GM12872 (cell line): ENCODE measurements around the gene S100B.

Source experiments
- TF ChIP-seq, protein P1 (sequence below): IDR thresholded peaks from 3 replicates; pipeline ENCODE4 v1.5.1; 2011; ENCODE audit warnings: low read depth, mild to moderate bottlenecking, low read length, moderate library complexity; ENCODE audit not compliant: insufficient read depth

The S100B gene

DNA sequence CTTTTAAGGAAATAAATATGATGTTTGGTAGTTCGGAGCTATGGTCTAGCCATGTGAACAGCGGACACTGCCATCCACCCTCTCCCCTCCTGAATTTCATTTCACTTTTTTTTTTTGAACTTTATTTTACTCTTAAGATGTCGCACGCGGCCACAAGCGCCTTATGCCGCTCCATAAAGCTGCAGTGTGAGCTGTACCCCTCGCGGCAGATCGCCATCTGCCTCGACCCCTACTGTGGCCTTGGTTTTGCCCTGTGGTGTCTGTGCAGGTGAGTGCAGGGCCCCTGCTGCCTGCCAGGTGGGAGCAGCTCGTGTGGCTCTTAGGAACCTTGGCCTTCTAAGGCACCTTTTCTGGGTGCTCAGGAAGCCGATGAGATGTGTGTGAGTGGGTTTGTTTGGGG is 48.1 kb downstream of the S100B start:
- TF ChIP-seq, protein P1, sequence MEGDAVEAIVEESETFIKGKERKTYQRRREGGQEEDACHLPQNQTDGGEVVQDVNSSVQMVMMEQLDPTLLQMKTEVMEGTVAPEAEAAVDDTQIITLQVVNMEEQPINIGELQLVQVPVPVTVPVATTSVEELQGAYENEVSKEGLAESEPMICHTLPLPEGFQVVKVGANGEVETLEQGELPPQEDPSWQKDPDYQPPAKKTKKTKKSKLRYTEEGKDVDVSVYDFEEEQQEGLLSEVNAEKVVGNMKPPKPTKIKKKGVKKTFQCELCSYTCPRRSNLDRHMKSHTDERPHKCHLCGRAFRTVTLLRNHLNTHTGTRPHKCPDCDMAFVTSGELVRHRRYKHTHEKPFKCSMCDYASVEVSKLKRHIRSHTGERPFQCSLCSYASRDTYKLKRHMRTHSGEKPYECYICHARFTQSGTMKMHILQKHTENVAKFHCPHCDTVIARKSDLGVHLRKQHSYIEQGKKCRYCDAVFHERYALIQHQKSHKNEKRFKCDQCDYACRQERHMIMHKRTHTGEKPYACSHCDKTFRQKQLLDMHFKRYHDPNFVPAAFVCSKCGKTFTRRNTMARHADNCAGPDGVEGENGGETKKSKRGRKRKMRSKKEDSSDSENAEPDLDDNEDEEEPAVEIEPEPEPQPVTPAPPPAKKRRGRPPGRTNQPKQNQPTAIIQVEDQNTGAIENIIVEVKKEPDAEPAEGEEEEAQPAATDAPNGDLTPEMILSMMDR, result no peak

GRCh38 chr21:46555678-46556077 is 49.2 kb downstream of the S100B start:
- TF ChIP-seq, protein P1, result no peak

DNA sequence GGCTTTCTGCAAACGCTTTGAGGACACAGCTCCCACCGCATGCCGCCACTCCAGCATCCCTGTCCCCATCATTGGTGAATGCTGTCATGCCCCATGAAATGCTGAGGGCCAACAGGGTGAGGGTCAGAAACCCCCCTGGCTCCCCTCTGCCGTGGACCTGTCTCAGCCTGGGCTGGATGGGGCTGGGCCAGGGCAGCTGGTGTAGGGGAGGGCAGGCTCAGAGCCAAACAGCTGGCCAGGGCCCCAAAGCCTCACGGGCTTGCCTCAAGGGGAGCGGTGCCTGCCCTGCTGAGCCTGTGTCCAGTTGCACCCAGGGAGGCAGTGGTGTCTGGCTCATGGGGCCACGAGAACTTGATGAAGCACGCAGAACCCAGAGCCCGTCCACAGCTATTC is 49.7 kb downstream of the S100B start:
- TF ChIP-seq, protein P1, result no peak

- TF ChIP-seq, protein P1, result no peak
These were observed 50.3 kb downstream of the S100B start for GRCh38 chr21:46554431-46555224.

DNA sequence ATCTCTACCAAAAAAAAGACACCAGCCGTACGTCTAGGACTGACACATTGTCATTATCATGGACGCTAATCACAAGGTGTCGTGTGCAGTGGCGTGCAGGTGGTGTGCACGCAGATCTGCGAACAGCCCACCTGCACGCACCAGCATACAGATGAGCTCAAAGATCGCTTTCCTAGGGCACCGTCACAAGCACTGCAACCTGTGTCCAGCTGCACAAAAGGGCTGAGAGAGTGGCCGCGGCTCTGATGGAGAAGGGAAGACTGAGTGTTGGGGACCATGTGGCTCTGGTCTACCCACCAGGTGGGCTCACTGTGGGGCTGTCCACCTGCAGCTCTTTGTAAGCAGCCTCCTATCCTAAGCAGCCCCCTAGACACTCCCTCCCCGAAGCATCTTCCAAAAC is 50.9 kb downstream of the S100B start:
- TF ChIP-seq, protein P1, result no peak

DNA sequence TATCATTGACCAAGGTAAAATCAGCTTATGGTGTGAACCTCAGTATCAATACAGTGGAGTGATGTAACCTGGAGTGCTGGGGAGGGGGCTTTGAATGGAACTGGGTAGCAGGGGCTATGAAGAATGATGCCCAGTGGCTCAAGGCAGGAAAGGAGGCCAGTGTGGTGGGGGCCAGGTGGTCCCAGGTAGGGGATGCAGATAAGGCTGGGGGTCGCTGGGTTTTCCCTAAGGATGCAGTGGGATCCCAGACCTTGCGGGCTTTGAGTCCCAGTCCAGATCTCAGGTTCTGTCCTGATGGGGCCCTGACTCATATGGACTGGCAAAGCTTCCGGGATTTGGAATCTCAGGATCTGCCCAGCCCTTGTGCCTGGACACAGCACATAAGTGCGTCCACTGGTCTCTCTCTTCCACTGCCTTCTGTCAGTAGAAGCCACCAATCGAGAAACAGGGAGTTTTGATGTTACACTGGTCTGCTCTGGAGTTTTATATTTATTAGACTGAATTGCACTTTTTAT is 52.0 kb downstream of the S100B start:
- TF ChIP-seq, protein P1, result no peak

- TF ChIP-seq, protein P1, result no peak
These were observed 52.6 kb downstream of the S100B start for GRCh38 chr21:46552274-46552673.
